Activated B cell treated with CpG ODN at 0.5 μM for 24 hours (primary cell): Measurements from ENCODE around the gene FASN. TPM values are rescaled to one million over a fixed set of nuclear protein-coding genes. Genes with fewer than 3 reads are reported as not detected.

Experiments used
- ATAC-seq: fragments of 200-7000 bp; cut with Tn5 transposase; one replicate; pipeline ENCODE4 v1.10.0; 2021; ENCODE audit warnings: low read depth, mild to moderate bottlenecking, moderate library complexity
- CTCF ChIA-PET: fragments of 350-600 bp; sonication (Branson Sonifier 250); formaldehyde crosslinking; loops from one replicate; lab custom pipeline; 2021; ENCODE audit warnings: antibody characterized with exemption; lab: Charles Lee
- POLR2A ChIA-PET: fragments of 350-600 bp; sonication (Branson Sonifier 250); formaldehyde crosslinking; loops from one replicate; lab custom pipeline; 2021; ENCODE audit warnings: antibody characterized with exemption; lab: Charles Lee
- DNase-seq: peaks from one replicate; pipeline ENCODE4 v3.0.0; 2022
- H3K27ac Mint-ChIP-seq: one replicate; pipeline ENCODE4 v1.8.0; 2020; ENCODE audit warnings: mixed read lengths
- H3K27me3 Mint-ChIP-seq: one replicate; pipeline ENCODE4 v1.8.0; 2021; ENCODE audit warnings: mixed read lengths
- H3K36me3 Mint-ChIP-seq: one replicate; pipeline ENCODE4 v1.8.0; 2021; ENCODE audit warnings: low read depth, mixed read lengths
- H3K4me1 Mint-ChIP-seq: one replicate; pipeline ENCODE4 v1.8.0; 2021; ENCODE audit warnings: mixed read lengths
- H3K4me3 Mint-ChIP-seq: one replicate; pipeline ENCODE4 v1.8.0; 2020; ENCODE audit warnings: mild to moderate bottlenecking, mixed read lengths
- H3K9me3 Mint-ChIP-seq: one replicate; pipeline ENCODE4 v1.8.0; 2020; ENCODE audit warnings: mixed read lengths
- CTCF ChIP-seq: fragments of 200-600 bp; IDR thresholded peaks from one replicate; pipeline ENCODE4 v1.8.0; 2022; ENCODE audit warnings: antibody characterized with exemption, mild to moderate bottlenecking
- intact Hi-C: fragments of 100-400 bp; cut with micrococcal nuclease; formaldehyde crosslinking; loops from one replicate; pipeline ENCODE4 v1.15.1; 2024
- total RNA-seq: library from RNA; stranded (reverse); gene quantifications from 2 replicates; pipeline ENCODE4 v1.2.3, GENCODE V29; 2022

Gene FASN
- total RNA-seq, 1 donor from 2014 or later: 121 TPM

- DNase-seq (no peak), ATAC-seq (no peak)
- no peaks in the 10 kb centered on the region for H3K4me1 Mint-ChIP-seq
- H3K27ac Mint-ChIP-seq: no peak overlapping the region
- intact Hi-C loops: no loop called here
- TF ChIP-seq CTCF: no peak
- H3K4me3 Mint-ChIP-seq: no peak overlapping the region
- H3K36me3 Mint-ChIP-seq: peaks cover 6% of the 10 kb centered on the region
- no peaks in the 10 kb centered on the region for H3K27me3 Mint-ChIP-seq
- POLR2A ChIA-PET: no interaction called here
- CTCF ChIA-PET: no interaction called here
- no peaks in the 10 kb centered on the region for H3K9me3 Mint-ChIP-seq
These were observed 23.2 kb upstream of the FASN start for GRCh38 chr17:82121246-82121645.

GRCh38 chr17:82120148-82120547, 22.1 kb upstream of the FASN start:
- no peak overlapping the region for H3K4me3 Mint-ChIP-seq
- no peaks in the 10 kb centered on the region for H3K9me3 Mint-ChIP-seq
- H3K27me3 Mint-ChIP-seq: no peaks in the 10 kb centered on the region
- ChIA-PET POLR2A (interaction anchor here (0.6 to 0.7 kb wide), 2 partner anchors 24 to 70 kb away, joined by 4 to 6 read pairs; no protein-coding TSS in a partner anchor), CTCF (no interaction called here)
- H3K36me3 Mint-ChIP-seq: peaks cover 6% of the 10 kb centered on the region
- intact Hi-C loops: no loop called here
- no peak for ATAC-seq
- H3K4me1 Mint-ChIP-seq: no peaks in the 10 kb centered on the region
- TF ChIP-seq CTCF: no peak
- H3K27ac Mint-ChIP-seq: no peak overlapping the region
- DNase-seq: no peak

- intact Hi-C loops: no loop called here
- no peak for TF ChIP-seq CTCF
- Mint-ChIP-seq H3K4me1 (no peaks in the 10 kb centered on the region), H3K9me3 (no peaks in the 10 kb centered on the region), H3K4me3 (no peak overlapping the region), H3K36me3 (peaks cover 4% of the 10 kb centered on the region), H3K27me3 (no peaks in the 10 kb centered on the region), H3K27ac (no peak overlapping the region)
- ChIA-PET POLR2A (no interaction called here), CTCF (no interaction called here)
- ATAC-seq (no peak), DNase-seq (no peak)
These were observed 20.9 kb upstream of the FASN start for GRCh38 chr17:82118815-82119380.

GRCh38 chr17:82118168-82118814, 20.3 kb upstream of the FASN start:
- CTCF ChIA-PET: no interaction called here
- no peak overlapping the region for H3K4me3 Mint-ChIP-seq
- H3K9me3 Mint-ChIP-seq: no peaks in the 10 kb centered on the region
- H3K27ac Mint-ChIP-seq: no peak overlapping the region
- no peaks in the 10 kb centered on the region for H3K27me3 Mint-ChIP-seq
- DNase-seq (no peak), ATAC-seq (no peak)
- intact Hi-C loops: no loop called here
- H3K36me3 Mint-ChIP-seq: peaks cover 2% of the 10 kb centered on the region
- H3K4me1 Mint-ChIP-seq: no peaks in the 10 kb centered on the region
- no peak for TF ChIP-seq CTCF
- POLR2A ChIA-PET: no interaction called here

GRCh38 chr17:82117139-82118090, 19.4 kb upstream of the FASN start:
- ATAC-seq (no peak), DNase-seq (no peak)
- ChIA-PET POLR2A (no interaction called here), CTCF (no interaction called here)
- intact Hi-C loops: no loop called here
- no peak for TF ChIP-seq CTCF
- Mint-ChIP-seq H3K4me3 (no peak overlapping the region), H3K9me3 (no peaks in the 10 kb centered on the region), H3K36me3 (no peaks in the 10 kb centered on the region), H3K4me1 (no peaks in the 10 kb centered on the region), H3K27me3 (no peaks in the 10 kb centered on the region), H3K27ac (no peak overlapping the region)
